Activated naive CD4-positive, alpha-beta T cell treated with anti-CD3 and anti-CD28 coated beads for 36 hours (primary cell): Measurements from ENCODE around the gene TAS1R3. TPM values are rescaled to one million over a fixed set of nuclear protein-coding genes. Genes with fewer than 3 reads are reported as not detected.
"Not testable (repeated sequence)": the region's sequence is repeated elsewhere in the genome, so short reads cannot be mapped to it uniquely, and the experiment has no call there.

ENCODE experiments used
- CTCF ChIA-PET: fragments of 350-600 bp; sonication (Branson Sonifier 250); formaldehyde crosslinking; loops from one replicate; lab custom pipeline; 2021; ENCODE audit warnings: antibody characterized with exemption; lab: Charles Lee
- DNase-seq: peaks from one replicate; pipeline ENCODE4 v3.0.0-alpha.2; 2020
- H3K27ac Mint-ChIP-seq: one replicate; pipeline ENCODE4 v1.8.0; 2021; ENCODE audit warnings: mild to moderate bottlenecking, mixed read lengths
- H3K27me3 Mint-ChIP-seq: one replicate; pipeline ENCODE4 v1.8.0; 2021; ENCODE audit warnings: low read depth, mixed read lengths
- H3K36me3 Mint-ChIP-seq: one replicate; pipeline ENCODE4 v1.8.0; 2021; ENCODE audit warnings: low read depth, mixed read lengths
- H3K4me1 Mint-ChIP-seq: one replicate; pipeline ENCODE4 v1.8.0; 2021; ENCODE audit warnings: low read depth, mixed read lengths
- H3K4me3 Mint-ChIP-seq: one replicate; pipeline ENCODE4 v1.8.0; 2021; ENCODE audit warnings: mild to moderate bottlenecking, moderate library complexity, mixed read lengths
- H3K9me3 Mint-ChIP-seq: one replicate; pipeline ENCODE4 v1.8.0; 2021; ENCODE audit warnings: mixed read lengths
- intact Hi-C: fragments of 100-400 bp; cut with micrococcal nuclease; formaldehyde crosslinking; loops from one replicate; pipeline ENCODE4 v1.15.1; 2023
- total RNA-seq, 2 experiments: library from RNA; stranded (reverse); gene quantifications; one replicate each; pipeline ENCODE4 v1.2.3, GENCODE V29; 2021

Gene TAS1R3
- total RNA-seq, 2 experiments from 2014 or later = 0.10 to 0.14 TPM

DNA sequence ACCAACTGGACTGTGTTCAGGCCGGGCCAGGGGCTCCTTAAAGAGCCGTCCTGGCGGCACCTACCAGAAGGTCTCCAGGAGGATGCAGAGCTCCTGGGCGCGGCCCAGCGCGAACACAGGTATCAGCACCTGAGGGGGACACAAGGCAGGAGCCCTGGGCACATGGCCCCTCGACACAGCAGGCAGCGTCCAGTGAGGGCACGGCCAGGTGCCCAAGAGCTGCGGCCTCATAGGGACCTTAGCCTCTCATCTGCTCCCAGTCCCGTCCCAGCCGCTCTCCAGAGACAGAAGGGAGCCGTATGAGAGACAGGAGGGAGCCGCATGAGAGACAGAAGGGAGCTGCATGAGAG is 16.9 kb upstream of the TAS1R3 start:
- Mint-ChIP-seq H3K9me3 (no peaks in the 10 kb centered on the region), H3K4me3 (no peak overlapping the region), H3K27me3 (no peaks in the 10 kb centered on the region), H3K4me1 (peaks cover 5% of the 10 kb centered on the region), H3K36me3 (peaks cover 8% of the 10 kb centered on the region), H3K27ac (no peak overlapping the region)
- no peak for DNase-seq
- intact Hi-C loops = no loop called here
- CTCF ChIA-PET = no interaction called here

DNA sequence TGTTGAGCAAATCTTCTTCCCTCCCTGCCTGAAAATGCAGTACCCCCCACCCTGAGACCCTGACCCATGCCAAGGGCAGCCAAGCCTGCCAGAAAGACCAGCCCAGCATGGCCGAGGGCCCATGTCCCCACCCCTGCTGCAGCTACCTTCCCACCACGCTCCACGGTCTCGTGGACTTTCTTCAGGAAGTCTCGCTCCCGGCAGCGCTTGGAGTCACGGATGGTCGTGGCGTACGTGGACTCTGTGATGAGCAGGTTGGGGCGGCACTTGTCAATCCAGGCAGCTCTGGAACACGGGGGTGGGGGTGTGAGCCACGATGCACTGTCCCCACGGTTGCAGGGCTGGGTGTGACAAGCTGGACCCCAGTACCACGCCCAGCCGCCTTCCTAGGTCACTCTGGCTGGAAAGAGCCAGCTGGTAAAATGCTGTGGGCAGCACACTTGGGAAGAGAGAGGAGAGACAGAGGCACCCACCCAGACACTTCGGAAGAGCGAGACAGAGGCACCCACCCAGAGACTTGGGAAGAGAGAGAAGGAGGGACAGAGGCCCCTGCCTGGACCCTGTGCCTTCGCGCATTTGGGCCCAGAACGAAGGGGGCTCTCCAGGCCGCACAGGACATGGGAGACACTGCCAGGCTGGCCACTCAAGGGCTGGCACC is 16.3 kb upstream of the TAS1R3 start:
- no peak for DNase-seq
- Mint-ChIP-seq H3K36me3 (peaks cover 8% of the 10 kb centered on the region), H3K27ac (no peak overlapping the region), H3K4me3 (no peak overlapping the region), H3K27me3 (no peaks in the 10 kb centered on the region), H3K4me1 (peaks cover 5% of the 10 kb centered on the region), H3K9me3 (no peaks in the 10 kb centered on the region)
- intact Hi-C loops = no loop called here
- CTCF ChIA-PET = no interaction called here

DNA sequence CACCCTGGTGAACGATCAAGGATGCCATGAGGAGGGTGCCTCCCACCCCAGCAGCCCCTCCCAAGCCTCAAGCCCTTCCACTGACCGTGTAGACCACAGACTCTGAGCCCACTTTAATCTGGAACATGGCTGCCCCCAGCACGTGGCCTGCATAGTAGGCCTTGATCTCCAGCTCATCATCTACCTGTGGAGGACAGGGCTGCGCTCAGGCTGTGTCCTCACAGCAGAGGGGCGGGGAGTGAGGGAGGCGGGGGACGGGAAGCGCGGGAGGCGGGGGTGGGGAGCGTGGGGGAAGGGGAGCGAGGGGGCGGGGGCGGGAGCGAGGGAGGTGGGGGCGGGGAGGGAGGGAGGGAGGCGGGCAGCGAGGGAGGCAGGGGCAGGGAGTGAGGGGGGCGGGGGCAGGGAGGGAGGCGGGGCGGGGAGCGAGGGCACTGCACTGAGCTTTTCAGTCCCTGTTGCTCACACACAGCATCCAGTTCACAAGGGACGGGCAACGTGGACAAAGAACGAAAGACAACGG is 15.6 kb upstream of the TAS1R3 start:
- CTCF ChIA-PET = no interaction called here
- DNase-seq = no peak
- no peaks in the 10 kb centered on the region for H3K9me3 Mint-ChIP-seq
- intact Hi-C loops = no loop called here
- H3K4me3 Mint-ChIP-seq = no peak overlapping the region
- no peaks in the 10 kb centered on the region for H3K27me3 Mint-ChIP-seq
- H3K27ac Mint-ChIP-seq = no peak overlapping the region
- H3K36me3 Mint-ChIP-seq = peaks cover 9% of the 10 kb centered on the region
- H3K4me1 Mint-ChIP-seq = peaks cover 8% of the 10 kb centered on the region

DNA sequence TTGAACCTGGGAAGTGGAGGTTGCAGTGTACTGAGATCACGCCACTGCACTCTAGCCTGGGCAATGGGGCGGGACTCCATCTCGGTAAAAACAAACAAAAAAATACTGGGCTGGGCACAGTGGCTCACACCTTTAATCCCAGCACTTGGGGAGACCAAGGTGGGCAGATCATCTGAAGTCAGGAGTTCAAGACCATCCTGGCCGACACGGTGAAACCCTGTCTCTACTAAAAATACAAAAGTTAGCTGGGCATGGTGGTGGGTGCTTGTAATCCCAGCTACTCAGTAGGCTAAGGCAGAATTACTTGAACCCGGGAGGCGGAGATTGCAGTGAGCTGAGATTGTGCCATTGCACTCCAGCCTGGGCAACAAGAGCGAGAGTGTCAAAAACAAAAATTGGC is 14.9 kb upstream of the TAS1R3 start:
- H3K27me3 Mint-ChIP-seq, H3K36me3 Mint-ChIP-seq, CTCF ChIA-PET, H3K4me1 Mint-ChIP-seq, H3K9me3 Mint-ChIP-seq, DNase-seq, intact Hi-C loops, H3K27ac Mint-ChIP-seq, H3K4me3 Mint-ChIP-seq: not testable (repeated sequence)

DNA sequence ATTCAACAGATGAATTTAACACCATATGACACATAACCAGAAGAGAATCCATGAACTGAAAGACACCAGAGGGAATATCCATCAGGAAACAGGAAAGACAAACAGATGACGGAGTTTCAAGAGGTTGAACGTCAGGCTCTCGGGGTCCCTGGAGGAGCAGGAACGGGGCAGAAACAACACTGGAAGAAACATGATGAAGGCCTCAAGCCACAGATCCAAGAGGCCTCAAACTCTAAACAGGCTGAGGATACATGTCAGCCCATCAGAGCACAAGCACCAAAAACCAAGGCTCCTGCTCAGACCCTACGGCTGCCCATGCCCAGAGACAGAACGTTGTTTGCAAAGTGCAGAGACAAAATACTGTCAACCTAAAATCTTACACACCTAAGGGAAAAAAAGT is 13.7 kb upstream of the TAS1R3 start:
- peaks cover 7% of the 10 kb centered on the region for H3K36me3 Mint-ChIP-seq
- H3K27me3 Mint-ChIP-seq = no peaks in the 10 kb centered on the region
- intact Hi-C loops = no loop called here
- no peaks in the 10 kb centered on the region for H3K9me3 Mint-ChIP-seq
- H3K27ac Mint-ChIP-seq = no peak overlapping the region
- CTCF ChIA-PET = interaction anchor here (0.7 kb wide), 1 partner anchor 52 kb away, joined by 3 read pairs; no protein-coding TSS in a partner anchor
- peaks cover 18% of the 10 kb centered on the region for H3K4me1 Mint-ChIP-seq
- no peak overlapping the region for H3K4me3 Mint-ChIP-seq
- no peak for DNase-seq

DNA sequence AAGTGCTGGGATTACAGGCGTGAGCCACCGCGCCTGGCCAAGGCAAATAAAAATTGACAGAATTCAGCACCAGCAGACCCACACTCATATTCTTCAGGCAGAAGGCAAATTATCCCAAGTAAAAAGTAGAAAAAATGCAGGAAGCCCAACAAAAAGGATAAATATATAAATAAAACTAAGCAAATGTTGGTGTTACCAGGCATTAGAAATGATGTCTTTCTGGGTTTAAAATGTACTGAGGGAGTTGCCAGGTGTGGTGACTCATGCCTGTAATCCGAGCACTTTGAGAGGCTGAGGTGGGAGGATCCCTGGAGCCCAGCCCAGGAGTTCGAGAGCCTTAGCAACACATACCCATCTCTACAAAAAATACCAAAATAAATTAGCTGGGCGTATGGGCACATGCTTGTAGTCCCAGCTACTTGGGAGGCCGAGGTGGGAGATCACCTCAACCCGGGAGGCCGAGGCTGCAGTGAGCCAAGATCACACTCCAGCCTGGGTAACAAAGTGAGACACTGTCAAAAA is 12.9 kb upstream of the TAS1R3 start:
- Mint-ChIP-seq H3K36me3 (peaks cover 7% of the 10 kb centered on the region), H3K27me3 (no peaks in the 10 kb centered on the region), H3K27ac (peak overlapping the region; percentile 63), H3K4me1 (peaks cover 23% of the 10 kb centered on the region), H3K9me3 (no peaks in the 10 kb centered on the region), H3K4me3 (no peak overlapping the region)
- no peak for DNase-seq
- CTCF ChIA-PET = no interaction called here
- intact Hi-C loops = no loop called here

DNA sequence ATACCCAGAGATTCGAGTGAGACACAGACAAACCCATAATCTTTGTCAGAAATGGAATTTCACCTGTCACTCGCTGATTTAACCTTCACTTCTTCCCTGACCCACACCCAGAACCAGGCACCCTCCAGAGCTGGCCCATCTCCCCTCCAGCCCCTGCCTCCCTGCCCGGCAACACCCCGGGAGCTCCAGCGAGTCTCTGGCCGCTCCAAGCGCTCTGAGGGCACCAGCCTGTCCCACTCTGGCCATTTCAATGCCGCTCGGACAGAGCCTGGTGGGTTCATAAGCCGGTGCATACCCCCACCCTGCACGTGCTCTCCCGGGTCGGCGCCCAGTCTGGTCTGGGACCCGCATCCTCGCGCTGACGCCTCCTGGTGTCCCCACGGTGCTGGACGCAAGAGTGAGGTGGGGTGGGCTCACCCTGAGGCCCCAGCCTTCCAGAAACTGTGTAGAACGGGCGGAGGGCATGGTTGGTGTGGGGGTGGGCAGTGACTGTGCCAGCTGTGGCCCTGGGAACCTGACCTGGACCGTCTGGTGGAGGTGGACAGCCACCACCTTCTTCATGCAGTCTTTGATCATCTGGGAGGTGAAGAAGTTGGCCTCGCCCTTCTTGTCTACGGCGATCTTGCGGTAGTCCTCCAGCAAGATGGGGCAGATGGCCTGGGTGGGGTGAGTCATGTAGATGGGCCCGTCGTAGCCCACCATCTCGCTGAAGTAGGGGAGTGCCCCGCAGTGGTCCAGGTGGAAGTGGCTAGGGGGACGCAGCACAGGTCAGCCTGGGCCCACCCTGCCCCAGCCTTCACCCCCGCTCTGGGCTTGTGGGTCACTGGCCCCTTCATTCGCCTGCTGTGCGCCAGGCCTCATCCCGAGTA is 12.1 kb upstream of the TAS1R3 start:
- DNase-seq = no peak
- Mint-ChIP-seq H3K36me3 (peaks cover 6% of the 10 kb centered on the region), H3K27ac (no peak overlapping the region), H3K9me3 (no peaks in the 10 kb centered on the region), H3K4me3 (no peak overlapping the region), H3K27me3 (no peaks in the 10 kb centered on the region), H3K4me1 (peaks cover 28% of the 10 kb centered on the region)
- intact Hi-C loops = no loop called here
- CTCF ChIA-PET = no interaction called here

DNA sequence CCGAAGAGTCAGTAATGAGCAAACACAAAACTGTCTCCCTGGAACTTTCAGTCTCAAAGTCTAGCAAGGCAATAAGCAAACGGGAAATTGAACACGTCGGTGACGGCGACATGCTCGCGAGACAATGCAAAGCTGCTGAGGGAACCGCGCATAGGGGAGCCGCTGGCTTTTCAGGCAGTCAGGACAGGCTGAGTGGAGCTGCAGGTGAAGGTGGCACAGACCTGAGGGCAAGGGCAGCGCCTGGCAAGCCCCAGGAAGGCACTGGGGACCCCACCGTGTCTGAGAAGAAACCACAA is 11.5 kb upstream of the TAS1R3 start:
- Mint-ChIP-seq H3K27ac (no peak overlapping the region), H3K4me3 (no peak overlapping the region), H3K4me1 (peaks cover 29% of the 10 kb centered on the region), H3K36me3 (peaks cover 7% of the 10 kb centered on the region), H3K27me3 (no peaks in the 10 kb centered on the region), H3K9me3 (no peaks in the 10 kb centered on the region)
- CTCF ChIA-PET = no interaction called here
- DNase-seq = no peak
- intact Hi-C loops = no loop called here

DNA sequence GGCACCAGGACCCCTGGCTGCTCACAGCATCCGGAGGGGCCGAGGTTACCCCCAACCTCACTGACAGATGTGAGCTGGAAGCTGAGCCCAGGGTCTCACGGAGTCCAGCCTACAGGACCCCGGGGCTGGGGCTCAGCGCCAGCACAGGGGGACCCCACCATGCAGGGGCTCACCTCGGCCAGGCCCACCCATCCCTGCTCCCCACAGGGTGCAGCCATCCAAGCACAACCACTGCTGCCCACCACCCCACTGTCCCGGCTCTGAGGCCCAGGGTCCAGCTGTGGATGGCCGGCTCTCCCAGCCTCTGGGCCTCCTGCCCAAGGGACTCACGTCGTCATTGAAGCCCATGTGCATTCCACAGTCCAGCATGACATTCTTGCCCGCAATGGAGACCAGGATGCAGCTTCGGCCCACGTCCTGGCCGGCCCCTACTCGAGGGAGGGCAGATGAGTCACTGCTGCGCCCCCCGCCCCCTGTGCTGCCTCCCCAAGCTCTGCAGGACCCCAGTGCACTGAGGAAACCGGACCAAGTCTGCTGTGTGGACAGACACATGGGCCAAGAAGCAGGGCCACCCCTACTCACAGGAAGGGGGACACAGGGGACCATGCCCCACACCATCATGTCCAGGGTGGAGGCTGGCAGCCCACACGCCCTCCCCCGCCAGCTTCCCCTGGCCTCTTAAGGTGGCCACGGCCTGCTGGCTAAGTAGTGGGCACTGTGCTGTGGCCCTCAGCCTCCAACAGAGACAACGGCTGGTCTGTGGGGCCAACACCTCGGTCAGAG is 10.2 kb upstream of the TAS1R3 start:
- intact Hi-C loops = no loop called here
- peaks cover 33% of the 10 kb centered on the region for H3K4me1 Mint-ChIP-seq
- peaks cover 7% of the 10 kb centered on the region for H3K36me3 Mint-ChIP-seq
- no peaks in the 10 kb centered on the region for H3K27me3 Mint-ChIP-seq
- CTCF ChIA-PET = no interaction called here
- peak overlapping the region; percentile 18 for H3K4me3 Mint-ChIP-seq
- no peaks in the 10 kb centered on the region for H3K9me3 Mint-ChIP-seq
- no peak for DNase-seq
- H3K27ac Mint-ChIP-seq = no peak overlapping the region

DNA sequence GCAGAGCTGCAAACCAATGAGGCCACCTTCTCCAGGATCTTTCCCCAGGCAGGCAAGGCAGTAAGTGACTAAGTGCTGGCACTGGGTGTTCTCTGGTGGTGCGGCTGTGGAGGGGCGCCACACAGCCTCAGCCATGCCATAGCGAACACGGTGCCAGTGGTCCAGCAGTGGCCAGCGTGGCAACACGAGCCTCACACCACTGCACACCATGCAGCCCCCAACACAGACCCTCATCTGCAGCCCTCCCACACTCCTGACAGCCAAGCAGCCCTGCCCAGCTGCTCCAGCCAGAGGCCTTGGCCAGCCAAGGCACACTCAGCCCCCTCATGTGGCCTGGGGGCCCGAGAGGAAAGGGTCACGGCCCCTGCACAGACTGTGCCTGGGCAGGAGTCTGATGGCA is 9.6 kb upstream of the TAS1R3 start:
- Mint-ChIP-seq H3K27me3 (no peaks in the 10 kb centered on the region), H3K4me1 (peaks cover 38% of the 10 kb centered on the region), H3K9me3 (no peaks in the 10 kb centered on the region), H3K36me3 (peaks cover 4% of the 10 kb centered on the region), H3K4me3 (peak overlapping the region; percentile 18), H3K27ac (no peak overlapping the region)
- CTCF ChIA-PET = no interaction called here
- intact Hi-C loops = no loop called here
- no peak for DNase-seq

DNA sequence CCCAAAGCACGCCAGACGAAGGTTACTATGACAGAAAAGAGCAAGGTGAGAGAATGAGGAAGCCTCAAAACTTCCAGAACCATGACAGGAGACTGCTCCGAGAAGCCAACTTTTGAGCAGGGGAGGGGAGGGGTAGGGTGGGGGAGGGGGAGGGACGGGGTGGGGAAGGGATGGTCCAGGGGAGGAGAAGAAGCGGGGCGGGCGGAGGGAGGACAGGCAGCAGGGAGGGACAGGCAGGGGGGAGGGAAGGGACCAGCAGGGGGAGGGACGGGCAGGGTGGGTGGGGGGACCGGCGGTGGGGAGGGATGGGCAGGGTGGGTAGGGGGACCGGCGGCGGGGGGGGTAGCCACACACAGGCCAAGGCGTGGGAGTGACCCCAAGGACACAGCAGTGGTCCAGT is 8.7 kb upstream of the TAS1R3 start:
- H3K27me3 Mint-ChIP-seq = no peaks in the 10 kb centered on the region
- H3K36me3 Mint-ChIP-seq = peaks cover 4% of the 10 kb centered on the region
- peak overlapping the region; percentile 92 for H3K4me3 Mint-ChIP-seq
- no peaks in the 10 kb centered on the region for H3K9me3 Mint-ChIP-seq
- H3K4me1 Mint-ChIP-seq = peaks cover 37% of the 10 kb centered on the region
- intact Hi-C loops = no loop called here
- CTCF ChIA-PET = no interaction called here
- DNase-seq = no peak
- H3K27ac Mint-ChIP-seq = no peak overlapping the region

DNA sequence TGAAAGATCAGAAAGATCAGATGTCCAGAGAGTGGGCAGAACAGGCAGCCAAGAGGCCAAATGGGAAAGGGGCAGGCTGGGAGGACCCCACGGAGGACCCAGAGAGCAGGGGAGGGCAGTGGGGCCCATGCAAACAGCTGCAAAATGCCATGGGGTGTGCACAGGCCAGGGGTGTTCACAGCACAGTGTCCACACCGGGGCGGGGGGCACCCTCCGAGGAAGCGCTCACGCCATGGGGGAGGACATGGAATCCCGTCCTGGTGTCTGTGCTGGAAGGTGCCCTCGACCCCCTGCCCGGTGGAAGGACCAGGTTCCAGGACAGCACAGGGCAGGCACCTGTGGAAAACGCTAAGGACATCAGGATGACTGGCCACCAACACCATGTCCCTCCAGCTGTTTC is 8.1 kb upstream of the TAS1R3 start:
- intact Hi-C loops = no loop called here
- Mint-ChIP-seq H3K36me3 (peaks cover 4% of the 10 kb centered on the region), H3K9me3 (no peaks in the 10 kb centered on the region), H3K4me1 (peaks cover 36% of the 10 kb centered on the region), H3K27ac (no peak overlapping the region), H3K27me3 (no peaks in the 10 kb centered on the region), H3K4me3 (peak overlapping the region; percentile 92)
- no peak for DNase-seq
- CTCF ChIA-PET = no interaction called here
